Lower leg skin (tissue), 4 donors: ENCODE data around the gene DSCAML1. TPM values are rescaled to one million over a fixed set of nuclear protein-coding genes. Genes with fewer than 3 reads are reported as not detected.

ENCODE experiments used
- DNase-seq, 2 donors: peaks; one replicate each; pipeline ENCODE4 v3.0.0-alpha.2; 2019; ENCODE audit warnings: low spot score in 2 of 2
- H3K4me3 ChIP-seq: fragments of 200-600 bp; sonication (generic); 2 replicates; pipeline ENCODE4 v1.5.1; 2017; ENCODE audit warnings: mild to moderate bottlenecking, low read depth; ENCODE audit not compliant: poor library complexity, severe bottlenecking
- POLR2A ChIP-seq, 2 donors: fragments of 450-650 bp; IDR thresholded peaks; one replicate each; pipeline ENCODE4 v1.6.1; 2016 to 2017; ENCODE audit warnings: antibody characterized with exemption in 2 of 2, mild to moderate bottlenecking in 1 of 2, moderate library complexity in 1 of 2
- WGBS, 2 donors: methylation state at CpG; one replicate each; pipeline ENCODE4 v1.1.5; 2018; 5-methylcytosine and 5-hydroxymethylcytosine counted together
- intact Hi-C: fragments of 100-400 bp; cut with DNase I; formaldehyde crosslinking; loops from one replicate; pipeline ENCODE4 v1.15.0; 2023; ENCODE audit warnings: low total_unique reads
- total RNA-seq, 4 donors: library from RNA; depleted of rRNA; stranded (reverse); fragments of >200 nt; gene quantifications; one replicate each; pipeline ENCODE4 v1.1.0, GENCODE V29; 2016
- TF ChIP-seq, protein P1 (sequence below), 3 donors: fragments of 450-650 bp; IDR thresholded peaks; one replicate each; pipeline ENCODE4 v1.5.1; 2016; ENCODE audit warnings: antibody characterized with exemption in 3 of 3, mild to moderate bottlenecking in 3 of 3, moderate library complexity in 2 of 3

DSCAML1 gene
- total RNA-seq, 4 donors from 2014 or later, result 0.07 to 0.13 (median 0.08) TPM

DNA sequence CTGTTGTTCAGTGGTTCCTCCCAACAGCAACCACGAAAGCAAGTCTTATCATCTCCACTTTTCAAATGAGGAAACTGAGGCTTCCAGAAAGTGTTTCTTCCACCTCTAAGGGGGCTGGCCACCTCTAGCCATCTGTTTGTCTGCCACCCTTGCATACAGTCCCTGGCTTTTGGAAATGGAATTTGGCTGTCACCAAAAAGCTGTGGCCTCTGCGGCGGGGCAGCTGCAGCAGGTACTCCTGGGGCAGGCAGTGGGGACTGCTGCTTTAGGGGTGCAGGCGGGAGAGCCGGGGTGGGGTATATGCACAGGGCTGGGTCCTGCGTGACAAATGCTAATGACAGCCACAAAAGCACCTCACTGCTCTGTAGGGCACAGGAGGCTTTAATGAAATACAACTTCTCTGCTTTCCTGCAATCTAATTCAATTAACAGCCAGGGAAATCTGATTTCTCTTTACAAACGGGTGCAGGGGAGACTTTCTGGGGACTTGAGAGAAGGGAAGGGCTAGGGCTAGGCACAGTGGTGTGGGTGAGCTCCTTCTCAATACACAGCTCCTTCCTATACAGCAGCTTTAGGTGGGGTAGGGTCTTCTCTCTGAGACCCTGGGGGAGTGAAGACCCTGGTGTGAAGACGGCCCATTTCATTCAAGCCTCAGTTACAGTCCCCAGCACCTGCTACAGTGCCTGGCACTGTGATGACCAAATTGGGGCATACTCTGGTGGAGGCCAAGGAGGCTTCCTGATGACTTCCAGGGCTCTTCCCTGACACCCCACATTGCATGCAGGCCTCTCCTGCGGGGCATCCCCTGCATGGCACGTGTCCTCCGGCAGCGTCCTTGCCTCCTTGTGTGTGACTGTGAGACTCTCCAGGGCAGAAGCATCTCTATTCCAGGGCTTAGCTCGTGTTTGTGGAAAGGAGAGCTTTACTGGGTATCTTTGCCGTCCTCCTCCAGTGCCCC lies 307.7 kb downstream of the DSCAML1 start:
- TF ChIP-seq, protein P1, sequence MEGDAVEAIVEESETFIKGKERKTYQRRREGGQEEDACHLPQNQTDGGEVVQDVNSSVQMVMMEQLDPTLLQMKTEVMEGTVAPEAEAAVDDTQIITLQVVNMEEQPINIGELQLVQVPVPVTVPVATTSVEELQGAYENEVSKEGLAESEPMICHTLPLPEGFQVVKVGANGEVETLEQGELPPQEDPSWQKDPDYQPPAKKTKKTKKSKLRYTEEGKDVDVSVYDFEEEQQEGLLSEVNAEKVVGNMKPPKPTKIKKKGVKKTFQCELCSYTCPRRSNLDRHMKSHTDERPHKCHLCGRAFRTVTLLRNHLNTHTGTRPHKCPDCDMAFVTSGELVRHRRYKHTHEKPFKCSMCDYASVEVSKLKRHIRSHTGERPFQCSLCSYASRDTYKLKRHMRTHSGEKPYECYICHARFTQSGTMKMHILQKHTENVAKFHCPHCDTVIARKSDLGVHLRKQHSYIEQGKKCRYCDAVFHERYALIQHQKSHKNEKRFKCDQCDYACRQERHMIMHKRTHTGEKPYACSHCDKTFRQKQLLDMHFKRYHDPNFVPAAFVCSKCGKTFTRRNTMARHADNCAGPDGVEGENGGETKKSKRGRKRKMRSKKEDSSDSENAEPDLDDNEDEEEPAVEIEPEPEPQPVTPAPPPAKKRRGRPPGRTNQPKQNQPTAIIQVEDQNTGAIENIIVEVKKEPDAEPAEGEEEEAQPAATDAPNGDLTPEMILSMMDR (IDR thresholded peaks at IDR 0.05), result no peak
- no peak for TF ChIP-seq POLR2A (IDR thresholded peaks at IDR 0.05)
- intact Hi-C loops, result no loop called here
- 81 to 85% methylated on average over 14 of the region's 14 CpGs for WGBS, 2 donors
- no peak for DNase-seq
- no peak overlapping the region for H3K4me3 ChIP-seq

DNA sequence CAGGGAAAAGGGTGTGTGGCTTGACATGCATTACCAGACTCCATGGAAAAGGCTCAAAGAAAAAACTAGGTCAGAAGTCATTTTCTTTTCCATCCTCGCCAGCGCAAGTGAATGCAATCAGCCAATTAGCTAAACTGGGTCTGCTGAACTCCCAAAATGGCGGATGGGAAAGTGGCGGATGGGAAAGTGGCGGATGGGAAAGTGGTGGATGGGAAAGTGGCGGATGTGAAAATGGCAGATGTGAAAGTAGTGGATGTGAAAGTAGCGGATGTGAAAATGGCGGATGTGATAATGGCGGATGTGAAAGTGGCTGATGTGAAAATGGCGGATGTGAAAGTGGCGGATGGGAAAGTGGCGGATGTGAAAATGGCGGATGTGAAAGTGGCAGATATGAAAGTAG lies 311.0 kb downstream of the DSCAML1 start:
- TF ChIP-seq, protein P1 (IDR thresholded peaks at IDR 0.05), result no peak
- TF ChIP-seq POLR2A (IDR thresholded peaks at IDR 0.05), result no peak
- WGBS, 2 donors, result 96% methylated on average over 13 of the region's 13 CpGs
- DNase-seq, result no peak
- intact Hi-C loops, result no loop called here
- H3K4me3 ChIP-seq, result no peak overlapping the region

DNA sequence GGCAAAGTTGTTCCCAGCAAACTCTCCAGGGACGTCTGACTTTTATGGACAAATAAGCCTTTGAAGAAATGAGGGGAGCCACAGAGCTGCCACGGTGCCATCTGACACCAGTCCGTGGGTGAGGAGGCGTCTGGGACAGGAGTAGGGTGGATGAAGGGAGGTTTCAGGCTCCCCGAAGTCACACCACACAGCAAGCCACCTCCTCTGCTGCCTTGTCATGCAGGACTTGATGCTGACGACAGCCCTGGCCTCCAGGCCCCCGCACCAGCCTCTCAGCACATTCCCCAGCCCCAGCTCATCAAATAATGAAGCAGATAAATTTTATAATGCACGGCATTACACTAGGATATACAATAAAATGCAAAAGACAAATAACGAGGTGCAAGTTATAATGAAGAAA lies 312.9 kb downstream of the DSCAML1 start:
- WGBS, 2 donors, result 28 to 39% methylated on average over 9 of the region's 9 CpGs
- TF ChIP-seq, protein P1 (IDR thresholded peaks at IDR 0.05), result no peak
- no peak for TF ChIP-seq POLR2A (IDR thresholded peaks at IDR 0.05)
- intact Hi-C loops, result no loop called here
- H3K4me3 ChIP-seq, result no peak overlapping the region
- DNase-seq, result no peak

DNA sequence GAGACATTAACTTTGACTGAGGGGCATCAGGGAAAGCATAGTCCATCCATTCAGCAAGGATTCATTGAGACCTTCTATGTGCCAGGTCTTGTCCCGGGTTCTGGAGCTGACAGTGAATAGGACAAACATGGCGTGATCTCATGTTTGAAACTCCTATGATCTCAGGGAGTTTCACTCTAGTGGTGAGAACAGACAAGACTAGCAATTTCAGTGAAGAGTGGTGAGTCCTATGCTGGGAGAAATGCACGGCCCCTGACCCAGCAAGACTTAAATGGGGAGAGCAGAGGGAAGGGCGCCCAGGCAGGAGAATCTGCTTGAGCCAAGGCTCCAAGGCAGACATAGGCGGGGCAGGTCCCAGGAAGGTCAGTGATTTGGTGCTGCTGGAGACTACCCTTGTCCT lies 313.6 kb downstream of the DSCAML1 start:
- TF ChIP-seq, protein P1 (IDR thresholded peaks at IDR 0.05), result no peak
- no peak for TF ChIP-seq POLR2A (IDR thresholded peaks at IDR 0.05)
- intact Hi-C loops, result no loop called here
- WGBS, 2 donors, result 82 to 84% methylated on average over 5 of the region's 5 CpGs
- no peak overlapping the region for H3K4me3 ChIP-seq
- no peak for DNase-seq

DNA sequence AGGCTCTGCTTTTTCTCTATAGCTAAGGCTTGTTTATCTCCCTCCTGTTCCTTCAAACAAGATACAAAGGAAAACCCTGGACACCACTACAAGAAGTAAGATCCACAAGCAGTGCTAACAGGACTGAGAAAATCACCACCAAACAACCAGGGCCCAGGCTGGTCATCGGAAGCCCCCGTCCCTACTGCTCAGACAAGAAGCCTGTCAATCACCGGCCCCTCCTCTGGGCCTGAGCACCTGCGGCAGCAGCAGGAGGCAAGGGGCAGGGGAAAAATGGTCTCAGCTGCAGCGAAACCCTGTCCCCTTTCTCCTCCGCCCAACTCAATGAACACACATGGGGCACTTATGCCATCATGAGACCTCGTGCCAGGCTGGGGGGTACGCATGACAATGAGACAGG lies 314.1 kb downstream of the DSCAML1 start:
- intact Hi-C loops, result no loop called here
- H3K4me3 ChIP-seq, result no peak overlapping the region
- TF ChIP-seq, protein P1 (IDR thresholded peaks at IDR 0.05), result no peak
- no peak for TF ChIP-seq POLR2A (IDR thresholded peaks at IDR 0.05)
- no peak for DNase-seq
- 81 to 85% methylated on average over 8 of the region's 8 CpGs for WGBS, 2 donors
